NCI-H69 (cell line): ENCODE measurements around the gene HES2.
"Not testable (repeated sequence)": the region's sequence is repeated elsewhere in the genome, so short reads cannot be mapped to it uniquely, and the experiment has no call there.

Source experiments
- DNase-seq: peaks from one replicate; lab custom pipeline; 2025; lab: John Stamatoyannopoulos, UW

The HES2 gene, protein sequence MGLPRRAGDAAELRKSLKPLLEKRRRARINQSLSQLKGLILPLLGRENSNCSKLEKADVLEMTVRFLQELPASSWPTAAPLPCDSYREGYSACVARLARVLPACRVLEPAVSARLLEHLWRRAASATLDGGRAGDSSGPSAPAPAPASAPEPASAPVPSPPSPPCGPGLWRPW

DNA sequence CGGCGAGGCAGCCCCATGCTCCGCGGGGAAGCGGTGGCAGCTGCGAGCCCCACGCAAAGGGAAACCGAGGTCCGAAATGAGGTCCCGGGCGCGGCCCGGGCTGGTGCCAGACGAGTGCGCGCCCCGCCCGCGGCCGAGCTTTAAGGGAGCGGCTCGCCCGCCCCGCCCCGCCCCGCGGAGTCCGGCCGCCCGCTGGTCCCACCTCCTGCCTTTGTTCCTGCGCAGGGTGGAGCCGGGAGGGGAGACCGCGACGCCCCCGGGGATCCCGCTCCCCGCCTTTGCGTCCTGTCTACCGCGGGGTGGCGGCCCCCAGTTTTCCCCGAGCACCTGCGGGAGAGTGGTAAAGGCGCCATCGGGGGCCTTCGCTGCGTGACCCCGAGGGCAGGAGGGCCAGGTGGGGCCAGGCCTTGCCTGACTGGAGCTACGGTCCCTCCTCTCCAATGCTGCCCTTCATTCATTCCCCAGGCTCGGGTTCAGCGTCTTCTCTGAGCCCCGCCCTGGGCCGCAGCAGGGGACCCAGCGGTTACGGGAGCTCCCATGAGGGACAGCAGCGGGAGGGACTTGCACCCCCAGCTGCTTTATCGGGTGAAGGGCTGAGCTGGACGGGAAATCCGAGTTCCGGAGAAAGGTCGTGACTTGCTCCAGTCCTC lies at the start of gene HES2:
Gene HES2 (minus strand): TSS at position 116 of the 650 bp plus-strand sequence. CDS start 99 bp downstream, at position 17.
- peak; percentile 50 for DNase-seq

DNA sequence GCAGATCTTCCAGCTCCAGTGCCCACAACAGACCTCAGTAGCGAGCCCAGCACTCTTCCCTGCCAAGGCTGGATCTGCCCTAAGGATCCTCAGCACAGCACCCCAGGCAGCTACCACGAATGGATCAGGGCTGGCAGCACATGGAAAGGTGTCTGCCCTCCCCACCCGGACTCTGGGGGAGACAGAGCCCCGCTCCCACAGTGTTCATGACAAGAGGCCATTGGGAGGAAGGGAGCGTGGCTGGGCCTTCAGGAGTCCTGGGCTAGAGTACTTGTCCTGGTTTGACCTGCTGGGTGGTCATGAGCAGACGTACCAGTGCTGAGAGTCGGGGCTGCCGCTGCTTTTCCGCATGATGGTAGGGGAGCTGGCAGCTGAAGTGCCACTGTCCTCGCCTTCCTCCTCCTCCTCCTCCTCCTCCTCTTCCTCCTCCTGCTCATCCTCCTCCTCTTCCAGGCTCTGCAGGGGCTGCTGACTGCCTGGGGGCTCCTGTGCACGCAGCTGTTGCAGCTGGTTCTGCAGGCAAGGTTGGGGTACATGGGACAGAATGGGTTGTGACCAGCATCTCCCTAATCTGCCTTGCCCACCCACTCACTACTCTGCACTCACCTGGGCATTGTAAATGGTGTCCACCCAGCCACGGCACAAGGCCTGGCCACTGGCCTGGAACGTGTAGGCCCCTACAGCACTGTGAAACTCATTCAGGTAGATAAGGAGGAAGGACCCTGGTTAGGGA lies 49.2 kb upstream of the HES2 start:
- no peak for DNase-seq

DNA sequence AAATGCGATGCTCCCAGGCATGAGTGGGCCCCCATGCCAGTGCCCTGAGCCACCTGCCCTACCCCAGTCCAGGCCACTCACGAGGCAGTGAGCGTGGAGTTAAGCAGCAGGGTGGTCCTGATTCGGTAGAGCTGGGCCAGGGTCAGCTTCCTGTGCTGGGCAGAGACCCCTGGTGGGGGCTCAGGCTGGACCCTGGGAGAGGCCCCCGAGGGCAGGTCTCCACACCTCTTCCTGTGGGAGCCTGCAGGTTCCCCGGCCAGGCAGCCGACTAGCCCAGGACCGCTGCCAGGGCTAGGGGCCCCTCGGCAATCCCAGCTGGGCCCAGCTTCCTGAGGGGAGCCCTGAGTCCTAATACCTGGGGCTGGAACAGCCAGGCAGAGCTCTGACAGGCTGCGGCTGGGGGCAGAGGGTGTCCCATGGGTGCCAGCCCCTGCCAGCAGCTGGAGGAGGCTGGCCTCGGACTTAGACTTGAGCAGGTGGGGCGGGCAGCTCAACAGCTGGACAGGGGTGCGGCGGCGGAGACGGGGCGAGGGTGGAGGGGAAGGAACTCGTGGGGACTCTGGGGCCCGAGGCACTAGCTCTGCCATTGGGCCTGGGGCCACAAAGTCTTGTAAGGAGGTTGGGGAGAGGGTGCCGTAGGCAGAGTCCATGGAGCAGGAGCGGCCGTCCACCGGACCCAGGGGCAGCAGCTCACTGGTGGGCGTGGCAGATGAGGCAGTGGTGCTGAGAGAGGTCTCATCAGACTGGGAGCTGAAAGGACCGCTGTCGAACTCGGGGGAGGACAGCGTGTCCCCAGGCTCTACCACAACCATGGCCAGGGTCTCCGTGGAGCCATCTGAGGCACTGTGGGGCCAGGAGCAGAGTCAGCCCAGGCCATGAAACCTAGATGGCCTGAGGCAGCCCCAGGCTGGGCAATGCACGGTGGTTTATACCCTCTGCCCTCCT lies 48.3 kb upstream of the HES2 start:
- DNase-seq = no peak

DNA sequence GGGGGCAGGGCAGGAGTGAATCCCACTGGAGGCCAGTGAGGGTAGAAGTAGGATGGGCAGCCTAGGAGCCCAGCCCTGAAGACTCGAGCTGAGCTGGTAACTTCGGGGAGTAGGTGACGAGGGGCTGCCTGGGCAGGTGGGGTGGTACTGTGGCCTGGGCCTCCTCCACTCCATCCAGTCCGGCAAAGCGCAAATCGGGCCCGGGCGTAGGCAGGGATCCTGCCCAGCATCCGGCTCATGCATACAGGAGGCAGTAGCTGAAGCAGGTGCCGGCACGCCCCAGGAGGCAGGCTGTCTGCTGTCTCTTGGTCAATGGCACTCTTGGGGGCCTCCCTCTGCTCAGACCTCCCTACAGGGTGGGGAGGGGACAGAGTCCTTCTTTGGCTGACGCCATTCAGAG lies 47.5 kb upstream of the HES2 start:
- DNase-seq = no peak

DNA sequence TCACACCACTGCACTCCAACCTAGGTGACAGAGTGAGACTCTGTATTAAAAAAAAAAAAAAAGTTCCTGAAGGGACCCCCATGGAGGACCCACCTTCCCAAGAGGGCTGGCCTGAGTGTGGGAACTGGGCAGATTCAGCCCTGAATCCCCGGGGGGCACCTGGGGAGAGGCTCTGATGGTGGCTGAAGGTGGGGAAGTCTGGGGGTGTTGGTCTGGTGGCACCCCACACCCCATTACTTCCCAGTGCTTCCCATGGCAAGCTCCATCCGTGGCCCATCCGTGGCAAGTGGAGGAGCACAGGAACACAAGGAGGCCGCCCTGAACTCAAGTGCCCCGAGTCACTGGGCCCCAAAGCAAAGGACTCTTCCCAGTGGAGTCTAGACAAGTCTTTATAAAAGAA lies 47.0 kb upstream of the HES2 start:
- DNase-seq = no peak

DNA sequence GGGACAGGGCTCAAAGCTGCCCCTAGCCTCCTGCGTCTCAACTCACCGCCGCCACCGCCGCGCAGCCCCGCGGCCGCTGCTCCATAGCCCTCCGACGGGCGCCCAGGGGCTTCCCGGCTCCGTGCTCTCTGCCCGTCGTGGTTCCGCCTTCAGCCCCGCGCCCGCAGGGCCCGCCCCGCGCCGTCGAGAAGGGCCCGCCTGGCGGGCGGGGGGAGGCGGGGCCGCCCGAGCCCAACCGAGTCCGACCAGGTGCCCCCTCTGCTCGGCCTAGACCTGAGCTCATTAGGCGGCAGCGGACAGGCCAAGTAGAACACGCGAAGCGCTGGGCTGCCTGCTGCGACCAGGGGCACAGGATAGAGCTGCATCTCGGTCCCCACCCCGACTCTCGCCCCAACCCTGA lies 46.3 kb upstream of the HES2 start, which contains the start of gene TNFRSF25:
Gene TNFRSF25 (minus strand): TSS at position 151 of the 400 bp plus-strand sequence. CDS start 66 bp downstream, at position 85.
- no peak for DNase-seq

DNA sequence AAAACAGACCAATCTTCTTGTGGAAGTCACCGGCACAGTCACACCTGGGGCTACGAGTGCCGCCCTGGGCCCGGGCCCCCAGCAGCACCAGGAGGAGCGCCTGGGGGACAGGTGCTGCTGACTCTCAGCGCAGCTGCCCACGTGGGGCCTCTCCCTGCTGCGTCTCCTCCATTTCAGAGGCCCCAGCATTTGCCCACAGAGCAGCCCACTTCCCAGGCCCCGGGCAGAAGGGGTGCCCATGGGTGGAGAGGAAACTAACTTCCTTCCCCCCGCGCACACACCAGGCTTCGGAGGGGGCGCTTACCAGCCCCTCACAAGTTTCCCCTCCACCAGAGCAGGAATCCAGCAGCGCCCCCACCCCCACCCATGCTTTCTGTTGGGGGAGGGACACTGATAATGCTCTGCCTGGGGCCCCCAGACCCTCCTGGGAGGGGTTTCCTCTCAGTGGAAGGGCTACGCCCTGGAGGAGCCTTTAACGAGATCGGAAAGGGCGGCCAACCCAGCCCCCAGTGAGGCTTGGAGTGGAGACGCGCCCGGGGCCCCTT lies 45.8 kb upstream of the HES2 start:
- DNase-seq = no peak

DNA sequence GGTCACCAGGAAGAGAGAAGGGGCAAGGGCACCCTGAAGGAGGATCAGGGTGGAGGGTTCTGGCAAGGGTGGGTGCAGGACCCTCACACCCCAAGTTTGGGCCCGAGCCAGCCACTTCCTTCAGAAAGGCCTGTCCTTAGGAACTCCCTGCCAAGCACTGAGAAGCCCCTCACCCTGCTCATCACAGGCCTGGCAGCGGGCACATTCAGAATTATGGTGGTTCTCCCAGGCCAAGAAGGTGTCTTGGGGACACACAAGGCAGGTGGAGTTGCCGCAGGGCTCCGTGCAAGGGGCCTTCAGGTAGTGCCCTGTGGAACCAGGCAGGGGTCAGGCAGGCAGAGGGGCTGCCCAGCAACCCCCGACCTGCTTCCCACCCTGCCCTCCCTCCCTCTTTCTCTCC lies 45.2 kb upstream of the HES2 start:
- DNase-seq = no peak

DNA sequence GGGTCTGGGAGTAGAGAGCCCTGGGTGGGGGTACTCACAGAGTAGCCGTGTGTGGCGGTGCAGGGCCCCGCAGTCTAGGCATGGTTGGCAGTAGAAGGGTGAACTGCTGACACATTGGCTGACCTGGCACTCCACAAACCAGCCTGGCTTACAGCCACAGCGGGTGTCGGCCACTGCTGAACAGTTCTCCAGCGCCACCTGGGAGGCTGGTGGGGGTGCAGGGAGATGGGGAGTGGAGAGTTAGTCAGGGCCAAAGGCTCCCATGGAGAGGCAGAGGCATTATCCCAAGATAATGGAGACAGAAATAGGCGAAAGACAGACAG lies 44.8 kb upstream of the HES2 start:
- peak; percentile 2 for DNase-seq

DNA sequence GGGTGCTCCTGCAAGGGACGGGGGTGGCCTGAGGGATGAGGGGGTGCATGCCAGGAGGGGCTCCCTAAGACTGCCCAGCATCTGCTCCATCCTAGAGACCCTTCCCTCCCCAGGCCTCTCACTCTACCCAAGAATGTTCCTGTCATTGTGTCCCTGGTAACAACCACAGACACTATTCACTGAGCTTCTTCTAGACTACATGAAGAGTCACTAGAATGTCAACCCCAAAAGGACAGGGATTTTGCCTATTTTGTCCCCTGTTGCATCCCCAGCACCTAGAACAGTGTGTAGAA lies 43.3 kb upstream of the HES2 start:
- DNase-seq = no peak

DNA sequence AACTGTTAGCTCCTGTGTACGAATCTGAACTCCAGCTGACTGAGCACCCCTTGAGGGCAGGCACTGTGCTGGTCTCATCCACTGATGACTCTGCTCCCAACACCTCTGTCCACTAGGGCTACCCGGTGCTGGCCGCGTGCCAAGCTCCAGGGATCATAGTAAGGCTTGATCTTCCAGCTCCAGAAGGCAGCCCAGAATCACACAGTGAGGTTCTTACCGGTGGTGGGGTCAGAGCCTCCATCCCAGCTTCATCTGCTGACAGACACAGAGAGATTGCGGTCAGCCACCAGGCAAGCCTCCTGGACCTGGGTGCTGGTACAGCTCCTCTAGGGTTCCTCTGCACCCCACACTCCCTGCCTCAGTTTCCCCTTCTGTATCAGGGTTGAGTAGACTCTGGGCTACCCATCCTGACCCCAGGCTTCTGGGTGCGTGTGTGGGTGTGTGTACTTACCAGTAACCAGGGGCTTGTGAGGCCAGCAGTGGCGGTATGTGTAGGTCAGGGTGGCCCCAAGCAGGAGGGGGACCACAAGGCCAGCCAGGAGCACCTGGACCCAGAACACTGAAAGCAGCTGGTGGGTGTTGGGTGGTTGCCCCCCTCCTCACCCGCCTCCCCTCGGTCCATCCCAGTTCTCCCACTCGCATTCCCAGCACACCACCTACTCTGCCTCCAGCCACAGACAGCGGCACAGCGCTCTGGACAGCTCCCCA lies 42.8 kb upstream of the HES2 start:
- DNase-seq = no peak

DNA sequence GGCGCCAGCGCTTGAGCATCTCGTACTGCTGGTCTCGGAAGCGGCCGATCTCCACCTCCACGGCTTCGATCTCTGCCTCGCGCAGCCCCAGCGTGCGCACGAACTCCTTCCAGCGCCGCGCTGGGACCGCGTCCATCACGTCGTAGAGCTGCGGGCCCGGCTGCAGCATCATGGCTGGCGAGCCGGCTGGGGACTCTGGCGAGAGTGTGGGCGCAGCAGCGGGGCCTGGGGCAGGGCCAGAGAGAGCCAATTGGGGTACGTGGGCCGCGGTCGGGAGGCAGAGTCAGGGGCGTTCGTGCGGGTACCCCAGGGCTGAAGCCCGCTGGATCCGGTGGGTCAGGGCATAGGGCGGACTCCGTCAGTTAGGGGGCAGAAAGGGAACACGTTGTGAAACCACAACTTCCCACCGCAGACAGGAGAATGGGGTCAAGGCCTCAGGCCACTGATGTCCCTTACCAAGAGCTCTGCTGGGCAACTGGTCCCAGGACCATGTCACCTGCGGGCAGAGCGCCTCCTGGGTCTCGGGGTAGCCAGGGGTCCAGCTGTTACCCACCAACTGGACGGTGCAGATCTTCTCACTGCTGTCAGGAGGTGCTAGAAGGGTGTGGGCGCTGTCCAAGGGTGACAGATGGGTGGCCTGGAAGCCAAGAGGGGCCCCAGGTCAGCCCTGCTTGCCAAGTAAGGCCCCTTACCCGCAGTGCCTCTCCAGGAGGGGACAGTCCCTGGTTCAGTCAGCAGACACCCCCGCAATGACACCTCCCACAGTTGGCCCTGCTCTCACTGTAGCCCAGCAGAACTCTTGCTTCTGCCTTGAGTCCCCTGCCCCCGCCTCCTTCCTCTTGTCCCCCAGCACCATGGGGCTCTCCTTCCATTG lies 42.1 kb upstream of the HES2 start:
- DNase-seq = no peak

DNA sequence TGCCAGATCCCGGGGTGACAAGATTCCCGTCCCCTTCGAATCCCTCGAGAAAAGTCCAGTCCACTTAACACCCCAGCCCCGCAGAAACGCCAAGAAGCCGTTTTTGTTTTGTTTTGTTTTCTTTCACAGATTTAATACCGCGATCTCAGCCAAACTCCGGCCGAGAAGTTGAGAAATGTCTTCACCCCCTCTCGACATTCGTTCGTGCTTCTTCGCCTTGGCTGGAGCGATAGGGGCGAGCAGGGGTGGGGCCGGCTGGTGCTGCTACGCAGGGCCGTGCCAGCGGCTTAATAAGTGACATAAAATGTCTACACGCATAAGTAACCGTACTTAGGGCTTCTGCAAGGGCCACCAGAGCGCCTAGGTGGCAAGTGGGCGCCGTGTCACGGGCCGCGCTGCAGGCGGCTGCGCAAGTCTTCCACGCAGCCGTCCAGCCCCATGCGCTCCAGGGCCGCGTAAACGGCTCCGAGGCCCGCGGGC lies 41.4 kb upstream of the HES2 start:
- no peak for DNase-seq

DNA sequence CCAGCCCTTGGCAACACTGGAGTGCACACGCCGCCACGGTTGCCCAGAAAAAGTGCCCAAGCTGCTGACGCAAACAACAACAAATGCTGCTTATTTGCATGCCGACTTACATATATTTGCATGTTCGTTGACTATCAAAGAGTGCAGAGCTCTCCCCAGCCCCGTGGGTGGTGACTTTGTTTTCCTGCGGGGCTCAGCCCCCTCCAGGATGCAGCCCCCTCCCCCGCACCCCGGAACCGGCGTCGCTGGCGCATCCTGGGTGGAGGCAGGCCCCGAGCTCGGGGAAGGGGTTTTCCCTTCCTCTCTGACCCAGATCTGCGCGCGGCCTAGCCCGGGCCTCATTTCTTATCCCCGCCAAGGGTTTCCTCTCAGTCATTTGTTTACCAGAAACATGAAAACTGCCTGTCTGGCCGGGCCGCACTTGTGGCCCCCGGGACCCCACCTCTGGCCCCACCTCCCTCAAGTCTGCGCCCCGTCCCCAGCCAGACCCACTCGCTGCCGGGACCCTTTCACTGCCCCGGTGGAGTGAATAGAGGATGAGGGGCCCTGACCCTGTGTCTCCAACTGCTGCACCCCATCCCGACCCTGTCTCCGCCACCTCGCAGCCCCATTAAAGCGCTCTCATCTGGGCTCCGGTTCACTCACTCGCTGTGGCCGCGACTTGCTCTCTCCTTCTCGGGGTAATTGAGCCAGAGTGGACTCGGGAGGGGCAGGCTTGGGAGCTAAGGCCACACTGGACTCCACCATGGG lies 40.8 kb upstream of the HES2 start:
- no peak for DNase-seq

DNA sequence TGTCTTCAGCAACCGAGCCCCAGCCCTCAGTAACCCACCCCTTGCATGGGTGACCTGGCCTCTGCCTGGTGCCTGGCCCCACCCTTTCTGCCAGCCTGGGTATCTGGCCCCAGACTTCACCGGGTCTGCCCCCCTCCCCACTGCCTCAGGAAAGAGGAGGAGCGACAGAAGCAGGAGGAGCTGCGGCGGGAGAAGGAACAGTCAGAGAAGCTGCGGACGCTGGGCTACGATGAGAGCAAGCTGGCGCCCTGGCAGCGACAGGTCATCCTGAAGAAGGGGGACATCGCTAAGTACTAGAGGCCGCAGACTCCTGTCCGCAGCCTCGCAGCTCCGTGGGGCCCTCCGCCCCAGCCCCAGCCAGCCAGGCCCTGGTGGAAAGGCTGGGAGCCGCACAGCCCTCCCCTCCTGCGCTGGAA lies 40.1 kb upstream of the HES2 start:
- DNase-seq = no peak

DNA sequence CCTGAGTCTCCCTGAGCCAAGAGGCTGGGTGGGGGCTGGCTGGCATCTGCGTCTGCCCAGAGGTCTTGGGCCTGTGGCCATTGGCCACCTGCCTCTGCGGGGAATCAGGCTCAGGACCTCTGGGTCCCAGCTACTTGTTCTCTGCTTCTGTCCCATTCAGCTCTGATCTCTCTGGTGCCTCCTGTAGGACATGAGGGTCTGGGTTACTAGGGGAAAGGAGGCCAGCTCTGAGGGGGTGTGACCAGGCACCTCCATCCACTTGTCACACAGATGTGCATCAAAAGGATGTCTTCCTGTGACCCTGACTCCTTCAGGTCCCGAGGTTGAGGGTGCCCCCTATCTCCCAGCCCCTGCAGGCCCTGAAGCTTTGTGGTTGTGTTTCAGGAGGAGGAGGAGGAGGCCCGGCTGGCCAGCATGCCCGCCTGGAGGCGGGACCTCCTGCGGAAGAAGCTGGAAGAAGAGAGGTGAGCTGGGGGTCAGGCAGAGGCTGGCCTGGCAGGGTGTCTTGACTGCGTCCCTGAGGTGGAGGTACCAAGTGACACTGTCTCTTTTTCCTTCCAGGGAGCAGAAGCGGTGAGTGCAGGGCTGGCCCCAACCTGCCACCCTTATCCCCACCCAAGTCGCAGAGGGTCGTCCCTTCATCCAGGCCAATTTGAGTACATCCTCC lies 37.2 kb upstream of the HES2 start:
- DNase-seq = no peak

DNA sequence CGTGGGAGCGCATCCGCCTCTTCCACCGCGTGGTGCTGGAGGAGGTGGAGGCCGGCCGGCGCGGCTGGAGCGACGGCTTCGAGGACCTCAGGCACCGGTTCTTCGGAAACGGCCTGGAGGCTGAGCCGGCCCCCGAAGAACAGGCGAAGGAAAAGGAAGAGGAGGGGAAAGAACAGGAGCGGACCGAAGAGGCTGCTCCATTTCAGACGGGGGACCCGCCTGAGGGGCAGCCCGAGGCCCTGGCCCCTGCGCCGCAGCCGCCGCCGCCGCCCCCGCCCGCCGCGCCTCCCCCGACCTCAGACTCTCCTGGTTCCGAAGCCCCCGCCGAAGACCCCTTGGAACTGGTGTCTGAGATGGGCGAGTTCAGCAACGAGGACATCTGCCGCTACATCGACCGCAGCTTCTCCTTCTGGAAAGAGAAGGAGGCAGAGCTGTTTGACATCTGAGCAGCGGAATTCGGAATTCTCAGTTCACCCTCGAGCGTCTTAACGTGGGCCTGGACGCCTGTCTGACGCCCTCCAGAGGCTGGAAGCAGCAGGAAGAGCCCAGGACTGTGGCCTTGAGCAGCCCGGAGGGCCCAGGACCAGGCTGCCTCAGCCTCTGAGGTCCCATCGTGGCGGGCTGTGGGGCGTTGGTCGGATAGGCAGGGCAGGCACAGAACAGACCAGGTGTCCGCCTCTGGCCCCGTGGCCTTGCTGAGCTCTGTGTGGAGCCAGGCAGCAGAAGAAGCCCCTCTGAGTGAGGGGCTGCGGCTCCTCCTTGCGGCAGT lies 36.2 kb upstream of the HES2 start:
- DNase-seq = not testable (repeated sequence)
